ENCODE data around the gene TRIP4.
"Not testable (repeated sequence)": the region's sequence is repeated elsewhere in the genome, so short reads cannot be mapped to it uniquely, and the experiment has no call there.

TRIP4 gene

GRCh38 chr15:64383760-64384159 lies 3.9 kb upstream of the TRIP4 start:
- no peak for DNase-seq

- no peak for DNase-seq
Measured at GRCh38 chr15:64386291-64386690, 1.3 kb upstream of the TRIP4 start.

DNA sequence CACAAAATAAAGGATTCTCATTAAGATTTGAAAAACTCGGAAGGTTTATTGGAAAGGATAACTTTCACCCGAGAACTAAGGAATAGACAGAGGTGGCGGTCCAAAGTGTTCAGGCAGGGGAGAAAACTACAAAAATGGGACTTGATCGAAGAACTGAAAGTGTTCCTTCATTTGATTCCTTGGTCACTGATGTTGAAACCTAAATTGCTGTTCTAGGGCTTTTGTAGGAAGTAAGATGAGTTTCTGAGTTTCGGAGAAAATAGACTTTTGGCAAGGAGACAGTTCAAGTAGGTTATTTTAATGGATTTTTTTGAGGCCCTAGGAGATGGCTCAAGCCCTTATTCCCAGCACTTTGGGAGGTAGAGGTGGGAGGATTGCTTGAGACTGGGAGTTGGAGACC lies 1.4 kb downstream of the TRIP4 start:
- no peak for DNase-seq

GRCh38 chr15:64392471-64392870 lies 4.8 kb downstream of the TRIP4 start:
- not testable (repeated sequence) for DNase-seq

- no peak for DNase-seq
Measured at GRCh38 chr15:64396789-64397188, 9.2 kb downstream of the TRIP4 start.

GRCh38 chr15:64398575-64398974 lies 10.9 kb downstream of the TRIP4 start:
- no peak for DNase-seq

DNA sequence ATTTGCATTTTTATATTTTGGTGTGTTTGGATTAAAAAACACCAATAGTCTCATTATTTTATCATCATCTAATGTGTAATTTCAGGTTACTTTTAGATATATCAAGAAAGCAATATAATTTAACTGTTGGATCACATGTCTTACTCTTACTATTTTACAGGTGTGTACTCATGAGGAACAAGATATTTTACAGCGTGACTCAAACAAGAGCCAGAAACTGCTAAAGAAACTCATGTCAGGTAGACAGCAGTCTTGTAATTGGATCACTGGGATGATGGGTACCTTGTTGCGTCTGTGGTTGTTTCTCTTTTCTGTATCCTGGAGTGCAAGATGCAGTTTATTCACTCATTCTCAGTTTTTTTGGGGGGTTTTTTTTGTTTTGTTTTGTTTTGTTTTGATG lies 12.9 kb downstream of the TRIP4 start:
- no peak for DNase-seq

DNA sequence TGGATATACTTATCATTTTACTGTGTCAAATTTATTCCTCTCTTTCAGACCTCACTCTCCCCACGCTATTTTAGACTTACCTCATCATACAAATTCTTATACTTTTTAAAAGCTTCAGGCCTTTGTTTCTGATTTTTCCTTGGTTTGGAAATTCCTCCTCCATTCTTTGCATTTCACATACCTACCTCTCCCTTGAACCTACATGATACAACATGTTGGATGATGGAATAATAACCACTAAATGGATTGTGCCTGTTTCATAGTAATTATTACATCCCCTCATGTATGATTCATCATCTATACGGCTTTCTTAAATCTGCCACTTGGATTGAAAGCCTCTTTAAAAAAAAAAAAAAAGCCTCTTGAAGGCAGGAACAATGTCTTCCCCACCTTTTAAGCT lies 24.6 kb downstream of the TRIP4 start:
- no peak for DNase-seq

GRCh38 chr15:64422697-64423096 lies 35.1 kb downstream of the TRIP4 start:
- DNase-seq = no peak

GRCh38 chr15:64423970-64424369 lies 36.3 kb downstream of the TRIP4 start:
- no peak for DNase-seq

GRCh38 chr15:64425221-64425620 lies 37.6 kb downstream of the TRIP4 start:
- DNase-seq = no peak

GRCh38 chr15:64426845-64427465 lies 39.3 kb downstream of the TRIP4 start:
- peak; percentile 7 for DNase-seq

DNA sequence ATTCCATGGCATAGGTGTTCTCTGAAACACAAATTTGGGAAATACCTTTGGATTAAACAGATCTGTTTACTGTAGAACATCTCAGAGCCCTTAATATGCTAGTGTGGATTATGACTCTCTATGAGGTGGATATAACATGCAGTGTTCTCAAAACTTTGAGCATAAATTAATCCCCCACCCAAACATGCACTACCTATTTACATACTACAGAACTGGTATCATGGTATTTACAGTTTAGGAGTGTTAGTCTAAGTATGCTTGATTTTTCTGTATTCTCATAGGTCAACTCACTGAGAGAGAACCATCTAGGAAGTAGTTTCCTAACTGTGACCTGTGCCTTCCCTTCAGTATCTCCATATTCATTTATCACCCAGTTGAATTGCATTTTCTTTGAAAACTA lies 41.8 kb downstream of the TRIP4 start:
- DNase-seq = no peak

DNA sequence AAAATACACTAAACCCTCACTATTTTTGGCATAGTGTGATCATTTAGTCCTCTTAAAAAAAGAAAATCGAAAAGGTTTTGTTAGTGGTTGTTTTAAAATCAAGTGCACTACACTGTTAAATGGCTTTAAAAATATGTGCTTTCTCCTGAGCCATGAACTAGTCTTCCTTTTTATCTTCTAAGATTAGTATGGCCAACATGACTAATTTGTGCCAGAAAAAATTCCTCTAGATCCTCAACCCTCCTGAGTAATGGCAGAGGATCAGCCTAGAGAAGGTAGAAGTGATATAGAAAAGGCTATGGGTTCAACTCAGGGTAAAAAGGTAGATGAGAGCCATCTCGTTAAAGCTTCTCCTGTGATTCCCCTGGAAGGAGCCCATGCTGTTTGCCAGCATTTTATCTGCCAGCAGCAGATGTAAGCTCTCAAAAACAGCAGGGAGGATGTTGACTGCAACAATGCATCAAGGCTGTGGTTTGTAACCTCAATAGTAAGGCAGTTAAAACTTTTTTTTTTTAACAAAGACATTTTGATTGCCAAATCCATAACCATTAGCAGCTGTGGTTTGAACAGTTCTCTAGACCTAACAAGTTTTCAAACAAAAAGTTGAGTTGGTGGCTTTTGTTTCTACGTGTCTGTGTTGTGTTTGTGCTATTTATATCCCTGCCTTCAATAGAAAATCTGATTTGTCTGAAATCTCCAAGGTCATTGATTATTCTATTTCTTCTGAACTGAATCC lies 42.5 kb downstream of the TRIP4 start:
- peak; percentile 6 for DNase-seq

DNA sequence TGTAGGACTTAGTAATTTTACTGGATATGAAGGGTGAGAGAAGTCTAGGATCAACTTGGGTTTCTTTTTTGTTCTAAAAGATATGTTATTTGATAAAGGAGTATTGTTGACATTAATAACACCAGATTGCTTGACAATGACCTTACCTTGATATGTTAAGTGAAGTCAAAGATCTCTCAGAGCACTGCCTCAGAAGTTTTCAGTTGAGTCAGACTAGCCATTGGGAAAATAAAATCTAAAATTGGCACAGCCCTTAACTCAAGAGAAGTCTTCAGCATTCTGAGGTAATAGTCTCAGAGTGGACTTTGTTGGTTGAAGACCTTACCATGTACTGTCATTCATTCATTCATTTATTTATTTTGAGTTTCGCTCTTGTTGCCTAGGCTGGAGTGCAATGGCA lies 50.3 kb downstream of the TRIP4 start:
- no peak for DNase-seq

DNA sequence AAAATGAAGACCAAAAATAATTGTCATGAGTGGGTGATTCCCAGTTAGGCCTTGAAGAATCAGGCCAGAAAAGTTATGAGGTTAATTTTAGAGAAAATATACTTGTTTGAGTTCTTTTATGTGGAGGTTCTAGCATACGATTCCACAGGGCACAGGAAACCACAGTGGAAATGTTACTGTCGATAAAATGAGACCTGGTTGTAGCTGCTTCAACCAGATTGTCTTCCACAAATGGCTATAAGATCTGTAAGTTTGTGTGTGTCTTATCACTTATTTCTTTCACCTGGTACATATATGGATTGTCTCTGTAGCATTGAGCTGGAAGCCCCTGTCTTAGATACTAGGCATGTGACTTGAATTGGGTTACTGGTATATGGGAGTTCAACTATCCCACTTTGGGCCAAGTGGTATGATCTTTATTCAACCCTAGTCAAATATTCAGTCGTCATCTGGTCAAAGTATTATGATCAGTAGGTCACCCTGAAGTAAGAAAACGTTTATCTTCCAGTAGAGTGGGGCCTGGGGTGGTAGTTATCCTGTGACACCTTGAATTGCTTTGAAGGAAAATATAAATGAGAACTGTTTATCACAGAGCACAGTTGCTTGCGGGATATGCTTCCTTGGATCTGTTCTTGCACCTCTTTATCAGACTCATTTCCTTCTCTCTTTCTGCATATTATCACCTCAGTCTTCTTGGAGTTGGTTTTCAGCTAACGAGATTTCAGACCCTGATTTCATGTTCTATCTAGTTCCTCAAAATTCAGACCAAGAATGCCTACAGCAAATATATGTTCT lies 51.2 kb downstream of the TRIP4 start:
- DNase-seq = no peak

DNA sequence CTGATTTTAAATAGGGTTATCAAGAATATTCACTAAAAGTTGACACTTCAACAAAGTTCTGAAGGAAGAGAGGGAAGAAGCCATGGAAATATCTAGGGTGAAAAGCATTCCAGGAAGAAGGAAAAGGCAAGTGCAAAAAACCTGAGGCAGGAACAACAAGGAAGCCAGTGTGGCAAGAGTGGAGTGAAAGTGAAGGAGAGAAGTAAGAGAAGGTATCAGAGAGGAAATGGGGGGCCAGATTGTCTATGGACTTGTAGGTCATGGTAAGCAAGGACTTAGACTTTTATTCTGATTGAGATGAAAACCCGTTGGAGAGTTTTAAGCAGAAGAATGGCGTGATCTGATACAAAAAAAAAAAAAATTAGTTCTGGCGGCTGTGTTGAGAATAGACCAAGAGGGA lies 54.2 kb downstream of the TRIP4 start:
- no peak for DNase-seq

DNA sequence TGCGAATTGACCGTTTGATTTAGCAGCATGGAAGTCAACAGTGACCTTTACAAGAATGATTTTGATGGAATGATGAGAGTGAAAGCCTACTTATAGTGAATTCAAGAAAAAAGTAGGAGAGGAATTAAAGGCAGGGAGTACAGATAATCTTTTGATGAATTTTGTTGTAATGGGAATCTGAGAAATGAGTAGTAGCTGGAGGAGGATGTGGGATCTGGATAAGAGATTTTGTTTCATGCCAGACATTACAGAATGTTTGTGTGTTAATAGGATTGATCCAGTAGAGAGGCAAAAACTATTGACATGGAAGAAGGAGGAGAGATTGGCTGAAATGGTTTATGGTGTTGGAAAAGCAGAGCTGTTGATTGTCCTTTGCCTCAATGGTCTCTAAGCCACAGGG lies 55.4 kb downstream of the TRIP4 start:
- DNase-seq = no peak

DNA sequence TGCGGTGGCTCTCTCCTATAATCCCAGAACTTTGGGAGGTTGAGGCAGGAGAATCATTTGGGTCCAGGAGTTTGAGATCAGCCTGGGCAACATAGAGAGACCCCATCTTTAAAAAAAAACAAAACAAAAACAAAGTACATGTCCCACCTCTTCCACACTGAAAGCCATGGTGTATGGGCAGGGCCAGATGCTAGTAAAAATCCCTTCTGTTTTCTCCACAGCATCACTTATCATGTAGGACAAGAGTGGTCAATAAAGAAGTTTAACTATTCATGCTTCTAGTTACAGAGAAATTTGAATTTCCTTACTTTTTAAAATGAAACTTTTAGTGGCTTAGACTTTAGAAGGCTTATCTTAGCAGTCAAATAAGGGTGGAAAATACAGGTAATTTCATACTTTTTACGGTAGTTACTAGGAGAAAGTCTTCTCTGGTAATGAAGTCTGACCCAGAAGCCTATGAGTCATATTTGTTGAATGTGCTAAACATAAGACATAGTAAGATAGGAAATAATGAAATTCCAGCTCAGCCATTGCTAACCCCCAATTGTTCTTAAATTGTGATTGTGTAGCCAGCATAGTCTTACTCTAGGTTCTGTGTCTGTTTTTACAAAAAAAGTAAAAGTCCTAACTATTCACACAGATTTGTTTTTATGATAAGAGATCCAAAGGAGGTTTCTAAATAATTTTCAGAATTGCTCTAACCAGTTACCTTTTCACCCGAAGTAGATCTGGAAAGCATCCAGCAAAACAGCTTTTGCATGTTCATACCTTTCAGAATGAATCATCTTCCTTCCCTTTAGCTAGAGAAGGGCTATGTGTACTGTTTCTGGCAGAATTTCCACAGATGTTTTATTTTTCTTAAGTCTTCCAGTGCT lies 56.3 kb downstream of the TRIP4 start:
- no peak for DNase-seq

DNA sequence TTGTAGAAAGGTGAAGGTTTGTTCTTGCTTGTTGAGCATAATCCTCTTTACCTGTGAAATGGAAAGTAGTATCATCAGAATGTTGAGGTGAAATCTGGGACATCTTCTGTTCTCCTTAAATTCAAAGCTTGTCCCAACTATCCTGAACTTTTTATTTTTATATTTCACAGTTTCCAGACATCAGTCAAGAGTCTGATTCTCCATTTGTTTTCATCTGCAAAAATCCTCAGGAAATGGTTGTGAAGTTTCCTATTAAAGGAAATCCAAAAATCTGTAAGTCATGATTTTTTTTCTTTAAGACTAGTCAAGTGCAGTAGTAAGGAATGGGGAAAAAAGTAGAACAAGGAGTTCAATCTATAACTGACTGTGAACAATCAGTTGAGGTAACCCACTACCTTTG lies 57.2 kb downstream of the TRIP4 start:
- DNase-seq = no peak

- DNase-seq = no peak
Measured at GRCh38 chr15:64447536-64448315, 60.1 kb downstream of the TRIP4 start.

GRCh38 chr15:64452988-64453688 lies 65.5 kb downstream of the TRIP4 start:
- peak; percentile 82 for DNase-seq

All from NCI-H524 treated with DMSO at 0.1 percent for 48 hours (cell line).